DND-41 (cell line): ENCODE measurements around the gene CYTH3.

Experiments
- ATAC-seq: fragments of 200-7000 bp; cut with Tn5 transposase; 3 replicates; pipeline ENCODE4 v1.9.1; 2021; ENCODE audit warnings: low read depth; ENCODE audit not compliant: insufficient read depth
- DNase-seq: peaks from one replicate; pipeline ENCODE4 v3.0.0-alpha.2; 2020
- H2AFZ ChIP-seq: 2 replicates; pipeline ENCODE4 v1.6.0; 2012; ENCODE audit warnings: low read depth, low read length
- H3K27ac ChIP-seq: 2 replicates; pipeline ENCODE4 v1.5.1; 2012; ENCODE audit warnings: low read length, inconsistent platforms
- H3K27me3 ChIP-seq: fragments of 200-600 bp; sonication (generic); 2 replicates; pipeline ENCODE4 v1.6.0; 2012; ENCODE audit warnings: low read length, mild to moderate bottlenecking, inconsistent platforms; ENCODE audit not compliant: insufficient read depth, poor library complexity
- H3K36me3 ChIP-seq: 2 replicates; pipeline ENCODE4 v1.5.1; 2012; ENCODE audit warnings: low read length, inconsistent platforms; ENCODE audit not compliant: insufficient read depth
- H3K4me1 ChIP-seq: 2 replicates; pipeline ENCODE4 v1.5.1; 2012; ENCODE audit warnings: mild to moderate bottlenecking, low read length; ENCODE audit not compliant: insufficient read depth
- H3K4me2 ChIP-seq: 2 replicates; pipeline ENCODE4 v1.6.0; 2012; ENCODE audit warnings: mild to moderate bottlenecking, moderate library complexity, low read length, inconsistent platforms; ENCODE audit not compliant: insufficient read depth
- H3K4me3 ChIP-seq, 2 experiments: fragments of 200-600 bp in 1 of 2; shearing (Covaris generic) in 1 of 2; 2 replicates each; pipeline ENCODE4 v1.5.1; 2012 to 2016; ENCODE audit warnings: inconsistent platforms in 2 of 2, low read length in 2 of 2, mild to moderate bottlenecking in 2 of 2, low read depth in 1 of 2, moderate library complexity in 1 of 2
- H3K79me2 ChIP-seq: 2 replicates; pipeline ENCODE4 v1.6.0; 2012; ENCODE audit warnings: low read length, inconsistent platforms; ENCODE audit not compliant: insufficient read depth
- H3K9ac ChIP-seq: 2 replicates; pipeline ENCODE4 v1.6.0; 2012; ENCODE audit warnings: low read depth, mild to moderate bottlenecking, inconsistent platforms, low read length, moderate library complexity
- H3K9me3 ChIP-seq: 2 replicates; pipeline ENCODE4 v1.5.1; 2012; ENCODE audit warnings: low read length, moderate library complexity, mild to moderate bottlenecking, inconsistent platforms; ENCODE audit not compliant: insufficient read depth, severe bottlenecking
- H4K20me1 ChIP-seq: 2 replicates; pipeline ENCODE4 v1.6.0; 2012; ENCODE audit warnings: low read length; ENCODE audit not compliant: insufficient read depth
- EZH2 ChIP-seq: IDR thresholded peaks from 3 replicates; pipeline ENCODE4 v1.6.1; 2012; ENCODE audit warnings: borderline replicate concordance, low read depth, mild to moderate bottlenecking, moderate library complexity, low read length, inconsistent platforms; ENCODE audit not compliant: severe bottlenecking
- TF ChIP-seq, protein P1 (sequence below): IDR thresholded peaks from 2 replicates; pipeline ENCODE4 v1.5.1; 2012; ENCODE audit warnings: borderline replicate concordance, low read length, moderate library complexity, mild to moderate bottlenecking; ENCODE audit not compliant: poor library complexity, severe bottlenecking; ENCODE audit errors: extremely low read depth

The CYTH3 gene

DNA sequence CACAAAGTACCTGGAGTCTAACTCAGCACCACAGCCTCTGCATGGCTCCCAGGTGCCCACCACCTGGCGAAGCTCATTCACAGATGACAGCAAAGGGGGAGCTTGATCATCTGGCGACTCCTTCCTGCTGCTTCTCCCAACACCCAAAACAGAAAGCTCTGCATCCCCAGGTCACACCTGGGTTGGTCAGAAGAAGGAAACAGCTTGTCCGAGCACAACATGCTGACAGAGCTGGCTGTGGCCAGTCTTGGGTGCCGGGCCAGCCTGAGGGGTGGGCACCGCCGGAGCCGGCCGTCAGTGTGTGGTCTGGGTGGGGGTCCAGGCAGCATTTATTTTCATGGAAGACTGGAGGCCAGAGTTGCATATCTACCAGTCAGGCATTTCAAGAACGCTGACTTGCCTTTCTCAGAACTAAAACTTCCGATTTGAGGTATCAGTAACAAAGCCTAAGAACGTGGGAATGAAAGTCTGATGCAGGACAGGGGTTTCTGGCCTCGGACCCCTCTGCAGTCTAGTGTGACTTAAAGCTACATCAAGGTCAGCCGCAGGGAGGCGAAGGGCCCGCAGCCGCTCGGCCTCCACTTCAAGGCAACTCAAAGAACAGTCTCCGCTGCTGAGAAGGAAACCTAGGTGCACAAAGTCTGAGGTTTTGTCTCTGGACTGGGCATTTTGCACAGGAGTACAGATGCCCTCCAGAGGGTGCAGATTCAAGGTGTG, 109.6 kb downstream of the CYTH3 start:
- H3K79me2 ChIP-seq, result no peaks in the 10 kb centered on the region
- H3K9me3 ChIP-seq, result no peaks in the 10 kb centered on the region
- peaks cover 50% of the 10 kb centered on the region for H3K36me3 ChIP-seq
- no peaks in the 10 kb centered on the region for H3K4me1 ChIP-seq
- ATAC-seq (no peak), DNase-seq (no peak)
- H4K20me1 ChIP-seq, result peaks cover 29% of the 10 kb centered on the region; the same call in 1 of the 2 replicates
- H3K4me3 ChIP-seq, result no peak overlapping the region
- H2AFZ ChIP-seq, result no peak overlapping the region
- TF ChIP-seq, protein P1, sequence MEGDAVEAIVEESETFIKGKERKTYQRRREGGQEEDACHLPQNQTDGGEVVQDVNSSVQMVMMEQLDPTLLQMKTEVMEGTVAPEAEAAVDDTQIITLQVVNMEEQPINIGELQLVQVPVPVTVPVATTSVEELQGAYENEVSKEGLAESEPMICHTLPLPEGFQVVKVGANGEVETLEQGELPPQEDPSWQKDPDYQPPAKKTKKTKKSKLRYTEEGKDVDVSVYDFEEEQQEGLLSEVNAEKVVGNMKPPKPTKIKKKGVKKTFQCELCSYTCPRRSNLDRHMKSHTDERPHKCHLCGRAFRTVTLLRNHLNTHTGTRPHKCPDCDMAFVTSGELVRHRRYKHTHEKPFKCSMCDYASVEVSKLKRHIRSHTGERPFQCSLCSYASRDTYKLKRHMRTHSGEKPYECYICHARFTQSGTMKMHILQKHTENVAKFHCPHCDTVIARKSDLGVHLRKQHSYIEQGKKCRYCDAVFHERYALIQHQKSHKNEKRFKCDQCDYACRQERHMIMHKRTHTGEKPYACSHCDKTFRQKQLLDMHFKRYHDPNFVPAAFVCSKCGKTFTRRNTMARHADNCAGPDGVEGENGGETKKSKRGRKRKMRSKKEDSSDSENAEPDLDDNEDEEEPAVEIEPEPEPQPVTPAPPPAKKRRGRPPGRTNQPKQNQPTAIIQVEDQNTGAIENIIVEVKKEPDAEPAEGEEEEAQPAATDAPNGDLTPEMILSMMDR, result no peak
- TF ChIP-seq EZH2, result no peak
- H3K4me2 ChIP-seq, result no peak overlapping the region
- no peak overlapping the region for H3K9ac ChIP-seq
- no peak overlapping the region for H3K27ac ChIP-seq
- no peaks in the 10 kb centered on the region for H3K27me3 ChIP-seq

DNA sequence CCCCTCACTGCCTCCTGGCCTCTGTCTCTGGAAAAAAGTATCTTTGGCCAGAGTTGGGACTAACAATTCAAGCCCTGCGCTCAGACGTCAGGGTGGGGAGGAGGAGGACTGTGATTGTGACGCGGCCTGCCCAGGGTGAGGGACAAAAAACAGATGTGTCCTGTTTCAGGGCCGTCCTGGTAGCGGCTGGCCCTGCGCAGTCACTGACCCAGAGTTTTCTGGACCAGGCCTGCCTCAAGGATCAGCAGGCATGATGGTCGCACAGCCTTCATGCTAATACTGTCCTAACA, 110.1 kb downstream of the CYTH3 start:
- TF ChIP-seq EZH2, result no peak
- TF ChIP-seq, protein P1, result no peak
- no peak; the same call in 2 of the 3 replicates for ATAC-seq
- no peaks in the 10 kb centered on the region for H3K4me1 ChIP-seq
- H3K9ac ChIP-seq, result no peak overlapping the region
- peaks cover 54% of the 10 kb centered on the region for H3K36me3 ChIP-seq
- H3K27me3 ChIP-seq, result no peaks in the 10 kb centered on the region
- H3K4me3 ChIP-seq, result no peak overlapping the region
- H3K4me2 ChIP-seq, result no peak overlapping the region
- DNase-seq, result no peak
- no peak overlapping the region for H3K27ac ChIP-seq
- H4K20me1 ChIP-seq, result peaks cover 32% of the 10 kb centered on the region; the same call in 1 of the 2 replicates
- no peaks in the 10 kb centered on the region for H3K9me3 ChIP-seq
- no peaks in the 10 kb centered on the region for H3K79me2 ChIP-seq
- H2AFZ ChIP-seq, result no peak overlapping the region

DNA sequence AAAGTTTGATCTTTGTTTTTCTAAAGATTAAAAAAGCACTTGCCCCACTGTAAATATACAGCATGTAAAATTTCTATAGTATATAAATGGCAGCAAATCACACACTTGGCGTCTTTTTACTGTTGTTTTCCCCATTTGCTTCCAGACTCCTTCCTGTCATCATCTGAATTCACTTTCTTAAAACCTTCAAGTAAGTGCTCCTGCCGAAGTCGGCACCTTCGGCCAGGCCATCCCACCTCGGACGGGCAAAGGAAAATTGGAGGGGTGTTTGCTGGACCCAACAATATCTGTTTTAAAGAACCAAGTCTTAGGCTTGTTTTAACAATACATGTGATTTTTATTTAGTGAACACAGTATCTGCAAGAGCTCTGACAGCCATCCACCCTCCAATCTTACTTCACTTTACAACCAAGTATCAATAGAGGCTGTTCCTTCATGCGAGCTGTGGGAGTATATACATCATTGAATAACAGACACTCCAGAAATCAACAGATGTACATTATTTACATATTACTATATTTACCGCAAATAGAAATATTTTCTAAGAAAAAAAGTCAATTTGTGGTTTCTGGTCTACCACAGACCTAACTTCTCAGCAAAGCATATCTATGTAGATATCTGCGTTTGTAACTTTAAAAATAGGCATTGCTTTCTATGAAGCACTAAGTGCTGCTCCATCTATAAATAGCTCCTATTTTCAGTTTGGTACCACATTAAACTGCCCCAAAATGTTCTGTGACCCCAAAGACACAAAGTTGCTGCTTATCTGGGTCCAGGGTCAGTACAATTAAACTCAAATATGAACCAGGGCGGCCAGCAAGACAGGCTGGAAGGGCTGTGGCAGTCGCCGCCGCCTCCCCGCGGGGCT, 110.7 kb downstream of the CYTH3 start:
- DNase-seq (no peak), ATAC-seq (no peak)
- Histone ChIP-seq H3K4me2 (no peak overlapping the region), H3K4me3 (no peak overlapping the region), H3K27ac (no peak overlapping the region), H3K36me3 (peaks cover 59% of the 10 kb centered on the region), H4K20me1 (peaks cover 36% of the 10 kb centered on the region; the same call in 1 of the 2 replicates), H2AFZ (no peak overlapping the region), H3K9me3 (no peaks in the 10 kb centered on the region), H3K9ac (no peak overlapping the region), H3K27me3 (no peaks in the 10 kb centered on the region), H3K79me2 (no peaks in the 10 kb centered on the region), H3K4me1 (no peaks in the 10 kb centered on the region)
- TF ChIP-seq EZH2, result no peak
- TF ChIP-seq, protein P1, result no peak
